HEK293 (cell line): Measurements from ENCODE around the gene SMIM44.

Experiments
- PBX3 ChIP-seq: sonication (generic); formaldehyde crosslinking; IDR thresholded peaks from 2 replicates; pipeline ENCODE4 v1.8.1; 2022; ENCODE audit warnings: mild to moderate bottlenecking, moderate library complexity, missing genetic modification reagents
- ZNF121 ChIP-seq: fragments of 450-650 bp; formaldehyde crosslinking; IDR thresholded peaks from 2 replicates; pipeline ENCODE4 v1.5.1; 2016; ENCODE audit warnings: missing biosample characterization, missing genetic modification characterization
- ZNF777 ChIP-seq: fragments of 450-650 bp; formaldehyde crosslinking; IDR thresholded peaks from 2 replicates; pipeline ENCODE4 v1.5.1; 2017; ENCODE audit warnings: missing biosample characterization, missing genetic modification characterization, borderline replicate concordance
- TF ChIP-seq, protein P1 (sequence below): fragments of 450-650 bp; formaldehyde crosslinking; IDR thresholded peaks from 2 replicates; pipeline ENCODE4 v1.5.1; 2016; ENCODE audit warnings: missing biosample characterization, missing genetic modification characterization
- TF ChIP-seq, protein P2 (sequence below): fragments of 450-650 bp; formaldehyde crosslinking; IDR thresholded peaks from 2 replicates; pipeline ENCODE4 v1.5.1; 2016; ENCODE audit warnings: missing biosample characterization, missing genetic modification characterization

DNA sequence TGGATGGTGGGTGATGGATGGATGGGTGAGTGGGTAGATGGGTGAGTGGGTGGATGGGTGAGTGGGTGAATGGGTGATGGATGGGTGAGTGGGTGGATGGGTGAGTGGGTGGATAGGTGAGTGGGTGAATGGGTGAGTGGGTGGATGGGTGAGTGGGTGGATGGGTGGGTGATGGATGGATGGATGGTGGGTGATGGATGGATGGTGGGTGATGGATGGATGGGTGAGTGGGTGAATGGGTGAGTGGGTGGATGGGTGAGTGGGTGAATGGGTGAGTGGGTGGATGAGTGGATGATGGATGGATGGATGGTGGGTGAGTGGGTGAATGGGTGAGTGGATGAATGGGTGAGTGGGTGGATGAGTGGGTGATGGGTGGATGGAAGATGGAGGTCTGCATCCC lies 5.7 kb downstream of the SMIM44 start:
- TF ChIP-seq ZNF121 (tag by site-specific recombination), result no peak
- TF ChIP-seq, protein P1, sequence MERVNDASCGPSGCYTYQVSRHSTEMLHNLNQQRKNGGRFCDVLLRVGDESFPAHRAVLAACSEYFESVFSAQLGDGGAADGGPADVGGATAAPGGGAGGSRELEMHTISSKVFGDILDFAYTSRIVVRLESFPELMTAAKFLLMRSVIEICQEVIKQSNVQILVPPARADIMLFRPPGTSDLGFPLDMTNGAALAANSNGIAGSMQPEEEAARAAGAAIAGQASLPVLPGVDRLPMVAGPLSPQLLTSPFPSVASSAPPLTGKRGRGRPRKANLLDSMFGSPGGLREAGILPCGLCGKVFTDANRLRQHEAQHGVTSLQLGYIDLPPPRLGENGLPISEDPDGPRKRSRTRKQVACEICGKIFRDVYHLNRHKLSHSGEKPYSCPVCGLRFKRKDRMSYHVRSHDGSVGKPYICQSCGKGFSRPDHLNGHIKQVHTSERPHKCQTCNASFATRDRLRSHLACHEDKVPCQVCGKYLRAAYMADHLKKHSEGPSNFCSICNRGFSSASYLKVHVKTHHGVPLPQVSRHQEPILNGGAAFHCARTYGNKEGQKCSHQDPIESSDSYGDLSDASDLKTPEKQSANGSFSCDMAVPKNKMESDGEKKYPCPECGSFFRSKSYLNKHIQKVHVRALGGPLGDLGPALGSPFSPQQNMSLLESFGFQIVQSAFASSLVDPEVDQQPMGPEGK (tag by site-specific recombination), result no peak
- TF ChIP-seq, protein P2, sequence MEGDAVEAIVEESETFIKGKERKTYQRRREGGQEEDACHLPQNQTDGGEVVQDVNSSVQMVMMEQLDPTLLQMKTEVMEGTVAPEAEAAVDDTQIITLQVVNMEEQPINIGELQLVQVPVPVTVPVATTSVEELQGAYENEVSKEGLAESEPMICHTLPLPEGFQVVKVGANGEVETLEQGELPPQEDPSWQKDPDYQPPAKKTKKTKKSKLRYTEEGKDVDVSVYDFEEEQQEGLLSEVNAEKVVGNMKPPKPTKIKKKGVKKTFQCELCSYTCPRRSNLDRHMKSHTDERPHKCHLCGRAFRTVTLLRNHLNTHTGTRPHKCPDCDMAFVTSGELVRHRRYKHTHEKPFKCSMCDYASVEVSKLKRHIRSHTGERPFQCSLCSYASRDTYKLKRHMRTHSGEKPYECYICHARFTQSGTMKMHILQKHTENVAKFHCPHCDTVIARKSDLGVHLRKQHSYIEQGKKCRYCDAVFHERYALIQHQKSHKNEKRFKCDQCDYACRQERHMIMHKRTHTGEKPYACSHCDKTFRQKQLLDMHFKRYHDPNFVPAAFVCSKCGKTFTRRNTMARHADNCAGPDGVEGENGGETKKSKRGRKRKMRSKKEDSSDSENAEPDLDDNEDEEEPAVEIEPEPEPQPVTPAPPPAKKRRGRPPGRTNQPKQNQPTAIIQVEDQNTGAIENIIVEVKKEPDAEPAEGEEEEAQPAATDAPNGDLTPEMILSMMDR (tag by site-specific recombination), result no peak
- no peak for TF ChIP-seq PBX3 (CRISPR knock-in tag)
- no peak for TF ChIP-seq ZNF777 (tag by site-specific recombination)
